Keratinocyte (primary cell): ENCODE results near the gene ZHX3. TPM values are rescaled to one million over a fixed set of nuclear protein-coding genes. Genes with fewer than 3 reads are reported as not detected.

Source experiments
- DNase-seq: peaks from one replicate; pipeline ENCODE4 v3.0.0-alpha.2; 2011; ENCODE audit warnings: low read depth, missing footprints, low spot score
- FAIRE-seq: peaks from 2 replicates; lab custom pipeline; 2011; peaks lifted over from hg19 to GRCh38; lab: Jason Lieb, UNC
- H2AFZ ChIP-seq: 2 replicates; pipeline ENCODE4 v1.6.0; 2012; ENCODE audit warnings: low read length, control low read depth, inconsistent platforms; ENCODE audit not compliant: control insufficient read depth
- H3K27ac ChIP-seq: 2 replicates; pipeline ENCODE4 v1.5.1; 2011; ENCODE audit warnings: low read length; ENCODE audit not compliant: control insufficient read depth, insufficient read depth
- H3K27me3 ChIP-seq: 3 replicates; pipeline ENCODE4 v1.6.0; 2011; ENCODE audit warnings: low read length; ENCODE audit not compliant: control insufficient read depth, insufficient read depth; ENCODE audit errors: extremely low read depth
- H3K36me3 ChIP-seq, 2 experiments: 2 replicates in 1 of 2; 3 replicates in 1 of 2; pipeline ENCODE4 v1.5.1; 2011; ENCODE audit warnings: low read length in 2 of 2, mild to moderate bottlenecking in 1 of 2; ENCODE audit not compliant: control insufficient read depth in 2 of 2, insufficient read depth in 2 of 2; ENCODE audit errors: extremely low read depth in 1 of 2
- H3K4me1 ChIP-seq: 3 replicates; pipeline ENCODE4 v1.5.1; 2011; ENCODE audit warnings: low read length; ENCODE audit not compliant: control insufficient read depth, insufficient read depth; ENCODE audit errors: extremely low read depth
- H3K4me2 ChIP-seq: 3 replicates; pipeline ENCODE4 v1.6.0; 2011; ENCODE audit warnings: low read depth, low read length; ENCODE audit not compliant: control insufficient read depth, insufficient read depth; ENCODE audit errors: extremely low read depth
- H3K4me3 ChIP-seq, 3 experiments: fragments of 200-600 bp in 1 of 3; sonication (generic) in 1 of 3; 2 replicates in 2 of 3; 3 replicates in 1 of 3; pipeline ENCODE4 v1.5.1; 2011 to 2016; ENCODE audit warnings: low read length in 3 of 3, mild to moderate bottlenecking in 3 of 3, control low read depth in 2 of 3, inconsistent platforms in 1 of 3, low read depth in 1 of 3, mixed read lengths in 1 of 3, mixed run types in 1 of 3, moderate library complexity in 1 of 3; ENCODE audit not compliant: control insufficient read depth in 2 of 3, insufficient read depth in 2 of 3; ENCODE audit errors: extremely low read depth in 1 of 3
- H3K79me2 ChIP-seq: 2 replicates; pipeline ENCODE4 v1.6.0; 2012; ENCODE audit warnings: low read length; ENCODE audit not compliant: control insufficient read depth, insufficient read depth
- H3K9ac ChIP-seq: 3 replicates; pipeline ENCODE4 v1.6.0; 2011; ENCODE audit warnings: low read length; ENCODE audit not compliant: control insufficient read depth, insufficient read depth; ENCODE audit errors: extremely low read depth
- H3K9me1 ChIP-seq: 3 replicates; pipeline ENCODE4 v1.6.0; 2011; ENCODE audit warnings: low read length; ENCODE audit not compliant: control insufficient read depth, insufficient read depth; ENCODE audit errors: extremely low read depth
- H3K9me3 ChIP-seq: 2 replicates; pipeline ENCODE4 v1.5.1; 2012; ENCODE audit warnings: low read depth, low read length; ENCODE audit not compliant: control insufficient read depth
- H4K20me1 ChIP-seq: 3 replicates; pipeline ENCODE4 v1.6.0; 2011; ENCODE audit warnings: low read length; ENCODE audit not compliant: control insufficient read depth, insufficient read depth; ENCODE audit errors: extremely low read depth
- CTCF ChIP-seq, 3 experiments: IDR thresholded peaks in 1 of 3; conservative IDR thresholded peaks in 1 of 3; optimal IDR thresholded peaks in 1 of 3; 2 replicates in 2 of 3; 3 replicates in 1 of 3; pipeline versions ENCODE3 to v1.5.1; 2011; ENCODE audit warnings: low read length in 3 of 3, mild to moderate bottlenecking in 3 of 3, moderate library complexity in 2 of 3, control low read depth in 1 of 3, inconsistent platforms in 1 of 3; ENCODE audit not compliant: insufficient read depth in 2 of 3; ENCODE audit errors: extremely low read depth in 1 of 3
- EZH2 ChIP-seq: IDR thresholded peaks from one replicate; pipeline ENCODE4 v1.6.1; 2012; ENCODE audit warnings: inconsistent platforms, mild to moderate bottlenecking, low read length, moderate library complexity
- dilution Hi-C: fragments of 300-500 bp; cut with MboI; formaldehyde crosslinking; loops from one replicate; pipeline ENCODE4 v1.7.0; 2020; ENCODE audit warnings: low sequenced_read_pairs; ENCODE audit not compliant: extremely low pct_ligation_motif_present
- polyA plus RNA-seq, 5 experiments: library from polyadenylated mRNA; depleted of rRNA in 3 of 5; stranded (reverse) in 3 of 5; stranded (forward) in 1 of 5; unstranded in 1 of 5; fragments of >200 nt; gene quantifications; 1 replicate in 1 of 5; 2 replicates in 3 of 5; 3 replicates in 1 of 5; pipeline versions ENCODE4 v1.2.1 to v1.2.3, GENCODE V29; 2011 to 2012; ENCODE audit warnings: missing spikeins in 2 of 5, low read depth in 1 of 5, low replicate concordance in 1 of 5

Gene ZHX3
- polyA plus RNA-seq, 1 donor (not counting 4 experiments of a cell fraction or from before 2014, with no cell fraction given) = 16.5 TPM

- Histone ChIP-seq H3K36me3 (no peaks in the 10 kb centered on the region), H3K9me1 (no peaks in the 10 kb centered on the region), H3K79me2 (peaks cover 2% of the 10 kb centered on the region), H4K20me1 (no peaks in the 10 kb centered on the region), H3K27me3 (no peaks in the 10 kb centered on the region), H3K9ac (no peak overlapping the region), H2AFZ (no peak overlapping the region), H3K4me1 (peaks cover 29% of the 10 kb centered on the region), H3K9me3 (no peaks in the 10 kb centered on the region), H3K4me2 (no peak overlapping the region), H3K4me3 (no peak overlapping the region), H3K27ac (no peak overlapping the region)
- DNase-seq (no peak), FAIRE-seq (no peak)
- TF ChIP-seq CTCF (optimal IDR thresholded peaks at IDR 0.05 in 1 of 3, IDR thresholded peaks at IDR 0.05 in 1 of 3, conservative IDR thresholded peaks at IDR 0.05 in 1 of 3; ENCODE audit: extremely low read depth in 1 of 3, insufficient read depth in 2 of 3, low read length in 3 of 3) = no peak
- TF ChIP-seq EZH2 = no peak
- dilution Hi-C loops = no loop called here
Observed at GRCh38 chr20:41234546-41234945, 83.0 kb downstream of the ZHX3 start.

DNA sequence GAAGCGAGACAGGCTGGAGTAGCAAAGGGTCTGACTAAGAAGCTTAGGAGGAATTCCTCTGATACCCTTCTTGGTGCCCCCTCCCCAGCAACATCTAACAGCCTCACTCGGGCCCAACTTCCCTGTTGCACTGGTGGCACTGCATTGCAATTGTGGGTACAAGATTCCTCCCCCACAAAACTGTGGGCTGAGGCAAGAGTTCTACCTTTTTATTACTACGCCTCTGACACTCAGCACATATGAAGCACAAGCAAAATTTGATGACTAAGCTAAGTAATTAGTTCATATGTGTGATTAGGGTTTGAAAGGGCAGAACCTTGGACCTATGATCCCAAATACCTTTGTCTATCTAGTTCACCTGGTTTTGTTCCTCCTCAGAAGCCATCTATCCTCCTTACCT, 83.5 kb downstream of the ZHX3 start:
- H3K9ac ChIP-seq = peak overlapping the region; percentile 15
- no peaks in the 10 kb centered on the region for H3K9me1 ChIP-seq
- no peaks in the 10 kb centered on the region for H3K9me3 ChIP-seq
- dilution Hi-C loops = no loop called here
- no peak for TF ChIP-seq CTCF (optimal IDR thresholded peaks at IDR 0.05 in 1 of 3, IDR thresholded peaks at IDR 0.05 in 1 of 3, conservative IDR thresholded peaks at IDR 0.05 in 1 of 3; ENCODE audit: extremely low read depth in 1 of 3, insufficient read depth in 2 of 3, low read length in 3 of 3)
- no peak for TF ChIP-seq EZH2
- peaks cover 2% of the 10 kb centered on the region for H3K79me2 ChIP-seq
- peak overlapping the region; percentile 80 for H3K27ac ChIP-seq
- no peak overlapping the region for H3K4me3 ChIP-seq
- peak overlapping the region; percentile 54 for H3K4me2 ChIP-seq
- no peak for DNase-seq
- no peak for FAIRE-seq
- peaks cover 29% of the 10 kb centered on the region for H3K4me1 ChIP-seq
- no peaks in the 10 kb centered on the region for H4K20me1 ChIP-seq
- H3K27me3 ChIP-seq = no peaks in the 10 kb centered on the region
- no peaks in the 10 kb centered on the region for H3K36me3 ChIP-seq
- H2AFZ ChIP-seq = no peak overlapping the region
